GM23248 (cell line): ENCODE results near the gene IRF9.

Experiments used
- EZH2 ChIP-seq: fragments of 200-600 bp; sonication (generic); IDR thresholded peaks from 2 replicates; pipeline ENCODE4 v1.6.1; 2018; ENCODE audit warnings: antibody characterized with exemption, mild to moderate bottlenecking; ENCODE audit not compliant: insufficient read depth, poor library complexity, severe bottlenecking
- EZH2phosphoT487 ChIP-seq: fragments of 200-600 bp; sonication (generic); IDR thresholded peaks from 2 replicates; pipeline ENCODE4 v1.6.1; 2018; ENCODE audit warnings: antibody characterized with exemption, moderate library complexity, mild to moderate bottlenecking, low read depth; ENCODE audit not compliant: insufficient read depth

DNA sequence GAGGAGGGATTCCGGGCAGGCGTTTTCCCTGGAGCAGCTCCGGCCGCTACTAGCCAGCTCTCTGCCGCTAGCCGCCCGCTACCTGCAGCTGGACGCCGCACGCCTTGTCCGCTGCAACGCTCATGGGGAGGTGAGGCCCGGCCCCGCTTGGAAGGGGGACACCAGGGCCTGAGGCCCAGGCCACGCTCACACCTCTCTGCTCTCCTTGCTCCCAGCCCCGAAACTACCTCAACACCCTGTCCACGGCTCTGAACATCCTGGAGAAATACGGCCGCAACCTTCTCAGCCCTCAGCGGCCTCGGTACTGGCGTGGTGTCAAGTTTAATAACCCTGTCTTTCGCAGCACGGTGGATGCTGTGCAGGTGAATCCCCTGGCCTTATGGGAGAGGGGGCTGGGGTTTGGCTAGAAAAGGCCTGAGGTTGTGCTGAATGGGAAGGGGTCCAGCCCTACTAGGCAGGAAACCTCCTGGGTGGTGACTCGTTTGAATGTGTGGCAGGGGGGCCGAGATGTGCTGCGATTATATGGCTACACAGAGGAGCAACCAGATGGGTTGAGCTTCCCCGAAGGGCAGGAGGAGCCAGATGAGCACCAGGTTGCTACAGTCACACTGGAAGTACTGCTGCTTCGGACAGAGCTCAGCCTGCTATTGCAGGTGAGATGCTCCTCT is 13.2 kb upstream of the IRF9 start:
- TF ChIP-seq EZH2 (no peak), EZH2phosphoT487 (no peak)
